Measurements from ENCODE around the gene GPN2.

DNA sequence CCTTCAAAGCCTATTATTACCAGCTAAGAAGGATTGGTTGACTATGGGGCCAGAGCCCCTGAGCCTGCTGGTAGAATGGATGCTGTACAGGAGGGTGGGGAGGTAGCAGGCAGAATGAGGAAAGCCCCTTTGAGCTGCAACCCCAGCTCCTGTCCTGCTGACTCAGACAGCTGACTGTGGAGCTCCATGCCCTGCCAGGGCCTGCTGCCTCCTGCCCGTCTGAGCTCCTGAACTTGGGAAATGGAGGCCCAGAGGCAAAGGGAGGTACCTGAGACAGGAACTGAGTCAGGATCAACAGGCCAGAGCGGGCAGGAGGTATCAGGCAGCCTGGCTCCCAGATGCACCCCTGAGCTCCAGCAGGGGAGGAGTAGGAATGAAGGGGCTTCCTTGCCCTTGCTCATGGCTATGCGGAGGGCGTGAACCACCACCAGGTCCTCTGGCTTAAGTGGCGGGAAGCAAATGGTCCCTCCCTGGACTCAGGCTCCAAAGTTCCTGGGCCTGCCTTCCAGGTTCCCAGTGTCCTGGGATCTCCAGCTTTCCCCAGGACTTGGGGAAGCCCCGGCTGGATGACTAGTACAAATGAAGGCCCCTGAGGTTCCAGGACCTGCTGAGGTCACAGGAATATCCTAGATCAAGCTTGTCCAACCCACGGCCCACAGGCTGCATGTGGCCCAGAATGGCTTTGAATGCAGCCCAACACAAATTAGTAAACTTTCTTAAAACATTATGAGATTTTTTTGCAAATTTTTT lies 31.0 kb downstream of the GPN2 start:
- TF ChIP-seq CREB5 (CRISPR knock-in tag; IDR thresholded peaks at IDR 0.05; ENCODE audit: low read depth) (no peak), BACH2 (CRISPR knock-in tag; IDR thresholded peaks at IDR 0.05; ENCODE audit: borderline replicate concordance) (no peak), ISL1 (CRISPR knock-in tag; IDR thresholded peaks at IDR 0.05) (no peak)

Data from SK-N-SH treated with all-trans-retinoic acid at 6 μM for 48 hours (cell line).